RPMI8226 (cell line): Measurements from ENCODE around the gene ID4.
A peak's percentile ranks its signal among the peaks of the same experiment; 100 is the strongest.
"Not testable (repeated sequence)": the region's sequence is repeated elsewhere in the genome, so short reads cannot be mapped to it uniquely, and the experiment has no call there.

ENCODE experiments used
- DNase-seq: peaks from one replicate; pipeline ENCODE4 v3.0.0-alpha.2; 2015

Gene ID4

GRCh38 chr6:19834858-19835257, 2.3 kb upstream of the ID4 start:
- DNase-seq, result no peak

GRCh38 chr6:19835605-19836004, 1.6 kb upstream of the ID4 start:
- no peak for DNase-seq

- DNase-seq, result no peak
Measured at GRCh38 chr6:19837511-19838441, 606 bp downstream of the ID4 start.

- peak; percentile 71 for DNase-seq
Measured at GRCh38 chr6:19838442-19839236, 1.5 kb downstream of the ID4 start.

- DNase-seq, result no peak
Measured at GRCh38 chr6:19839237-19839546, 2.0 kb downstream of the ID4 start.

GRCh38 chr6:19839788-19840187, 2.6 kb downstream of the ID4 start:
- DNase-seq, result no peak

- DNase-seq, result no peak
Measured at GRCh38 chr6:19841181-19841580, 4.0 kb downstream of the ID4 start.

GRCh38 chr6:19842030-19842615, 5.0 kb downstream of the ID4 start:
- no peak for DNase-seq

- DNase-seq, result no peak
Measured at GRCh38 chr6:19844689-19845088, 7.5 kb downstream of the ID4 start.

- DNase-seq, result no peak
Measured at GRCh38 chr6:19845266-19846041, 8.3 kb downstream of the ID4 start.

GRCh38 chr6:19848465-19849029, 11.4 kb downstream of the ID4 start:
- no peak for DNase-seq

GRCh38 chr6:19849196-19849595, 12.0 kb downstream of the ID4 start:
- no peak for DNase-seq

GRCh38 chr6:19849755-19850154, 12.6 kb downstream of the ID4 start:
- DNase-seq, result no peak

- DNase-seq, result peak; percentile 62
Measured at GRCh38 chr6:19851241-19852089, 14.3 kb downstream of the ID4 start.

GRCh38 chr6:19852090-19852457, 14.9 kb downstream of the ID4 start:
- DNase-seq, result no peak

GRCh38 chr6:19852927-19853326, 15.8 kb downstream of the ID4 start:
- no peak for DNase-seq

- not testable (repeated sequence) for DNase-seq
Measured at GRCh38 chr6:19854421-19855015, 17.3 kb downstream of the ID4 start.

- no peak for DNase-seq
Measured at GRCh38 chr6:19855536-19855935, 18.4 kb downstream of the ID4 start.

GRCh38 chr6:19857139-19857538, 20.0 kb downstream of the ID4 start:
- no peak for DNase-seq

GRCh38 chr6:19857703-19858102, 20.5 kb downstream of the ID4 start:
- no peak for DNase-seq

GRCh38 chr6:19860235-19860877, 23.2 kb downstream of the ID4 start:
- no peak for DNase-seq
